HG03135 (cell line): ENCODE measurements around the gene ERFE.

Experiments used
- ATAC-seq: cut with Tn5 transposase; IDR thresholded peaks from one replicate; pipeline ENCODE4 v1.9.1; 2021; ENCODE audit warnings: mild to moderate bottlenecking, moderate library complexity; ENCODE audit not compliant: unreplicated experiment

ERFE gene

GRCh38 chr2:238138331-238139195 lies 20.2 kb upstream of the ERFE start, which contains the start of gene KLHL30:
Gene KLHL30, plus strand, starts transcription at chr2:238138668. Its CDS starts 2,087 bp downstream, at chr2:238140755.
- no peak for ATAC-seq

- no peak for ATAC-seq
Measured at GRCh38 chr2:238139196-238140039, 19.4 kb upstream of the ERFE start.

- no peak for ATAC-seq
Measured at GRCh38 chr2:238140040-238140439, 18.7 kb upstream of the ERFE start.

GRCh38 chr2:238140721-238141540 lies 17.8 kb upstream of the ERFE start:
- ATAC-seq = no peak

GRCh38 chr2:238141541-238142318 lies 17.0 kb upstream of the ERFE start:
- no peak for ATAC-seq

- ATAC-seq = no peak
Measured at GRCh38 chr2:238142382-238143205, 16.2 kb upstream of the ERFE start.

- ATAC-seq = no peak
Measured at GRCh38 chr2:238143239-238143951, 15.4 kb upstream of the ERFE start.

GRCh38 chr2:238144262-238144661 lies 14.5 kb upstream of the ERFE start:
- no peak for ATAC-seq

- no peak for ATAC-seq
Measured at GRCh38 chr2:238145046-238145445, 13.7 kb upstream of the ERFE start.

- ATAC-seq = no peak
Measured at GRCh38 chr2:238145851-238146250, 12.9 kb upstream of the ERFE start.

GRCh38 chr2:238146884-238147544 lies 11.8 kb upstream of the ERFE start:
- ATAC-seq = no peak

GRCh38 chr2:238148981-238149380 lies 9.8 kb upstream of the ERFE start:
- ATAC-seq = no peak

- no peak for ATAC-seq
Measured at GRCh38 chr2:238149841-238150572, 8.8 kb upstream of the ERFE start.

GRCh38 chr2:238150686-238151085 lies 8.1 kb upstream of the ERFE start:
- no peak for ATAC-seq

- no peak for ATAC-seq
Measured at GRCh38 chr2:238151205-238151604, 7.6 kb upstream of the ERFE start.

GRCh38 chr2:238151628-238152235 lies 7.0 kb upstream of the ERFE start:
- no peak for ATAC-seq
